Tibial artery (tissue), 4 donors: ENCODE measurements around the gene OSTN.

Experiments
- DNase-seq, 2 donors: peaks; one replicate each; pipeline ENCODE4 v3.0.0-alpha.2; 2019
- H3K27ac ChIP-seq, 2 donors: fragments of 200-600 bp; sonication (generic) in 1 of 2; 1 replicate in 1 of 2; 2 replicates in 1 of 2; pipeline ENCODE4 v1.5.1; 2018 to 2019; ENCODE audit warnings: mild to moderate bottlenecking in 1 of 2
- H3K27me3 ChIP-seq, 2 donors: fragments of 200-600 bp; sonication (generic) in 1 of 2; one replicate each; pipeline versions ENCODE4 v1.5.1 to v1.6.0; 2016 to 2019
- H3K36me3 ChIP-seq, 3 donors: fragments of 200-600 bp; sonication (generic) in 2 of 3; one replicate each; pipeline ENCODE4 v1.5.1; 2016 to 2019; ENCODE audit warnings: mild to moderate bottlenecking in 2 of 3
- H3K4me1 ChIP-seq, 4 donors: fragments of 200-600 bp; sonication (generic) in 2 of 4; 1 replicate in 3 of 4; 2 replicates in 1 of 4; pipeline ENCODE4 v1.5.1; 2016 to 2019
- H3K4me3 ChIP-seq, 2 donors: fragments of 200-600 bp; sonication (generic) in 1 of 2; 1 replicate in 1 of 2; 2 replicates in 1 of 2; pipeline ENCODE4 v1.5.1; 2018 to 2019; ENCODE audit warnings: mild to moderate bottlenecking in 2 of 2
- H3K9me3 ChIP-seq, 3 donors: fragments of 200-600 bp; sonication (generic) in 1 of 3; one replicate each; pipeline ENCODE4 v1.5.1; 2016 to 2019
- CTCF ChIP-seq, 2 experiments: fragments of 200-600 bp in 1 of 2; fragments of 450-650 bp in 1 of 2; IDR thresholded peaks; one replicate each; pipeline ENCODE4 v1.5.1; 2017 to 2019; ENCODE audit warnings: antibody characterized with exemption in 2 of 2, mild to moderate bottlenecking in 1 of 2, moderate library complexity in 1 of 2
- intact Hi-C: fragments of 100-400 bp; cut with DNase I; formaldehyde crosslinking; loops from one replicate; pipeline ENCODE4 v1.15.0; 2023; ENCODE audit warnings: low total_unique reads

OSTN gene

DNA sequence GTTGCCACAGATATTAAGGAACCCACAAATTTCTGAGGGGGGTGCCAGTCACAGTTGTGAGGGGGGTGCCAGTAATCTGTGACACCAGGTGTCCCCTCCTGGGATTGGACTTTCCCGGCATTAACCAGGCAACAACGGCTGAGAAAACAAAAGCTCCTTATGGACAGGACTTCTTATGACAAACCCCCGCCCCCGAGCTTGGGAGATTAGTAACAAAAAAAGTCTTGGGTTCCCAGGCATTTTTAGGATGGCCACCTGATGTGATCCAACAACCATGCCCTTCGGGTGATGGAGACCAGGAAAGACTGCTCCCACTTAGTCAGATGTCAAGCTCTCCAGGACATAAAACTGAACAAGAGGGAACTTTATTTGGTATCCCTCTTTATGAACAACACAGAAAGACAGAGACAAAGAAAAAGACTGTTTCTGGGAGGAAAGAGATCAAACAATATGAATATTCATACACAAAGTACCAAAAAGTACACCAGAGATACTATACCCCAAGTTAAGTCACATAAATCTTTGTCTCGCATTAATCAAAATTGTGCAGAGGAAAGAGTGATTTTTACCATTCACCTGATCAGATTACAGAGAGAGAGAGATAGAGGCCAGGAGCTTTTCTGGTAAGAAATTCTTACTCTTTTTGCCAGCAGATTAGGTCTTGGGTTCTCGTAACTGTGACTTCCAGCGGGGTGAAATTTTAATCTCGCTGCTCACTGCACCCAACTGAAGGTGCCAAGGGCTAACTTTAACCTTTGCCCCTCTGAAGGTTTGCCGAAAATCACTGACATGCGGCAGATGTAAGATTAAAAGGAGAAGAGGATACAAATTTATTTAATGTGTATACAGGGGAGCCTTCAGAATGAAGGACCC is 61.6 kb downstream of the OSTN start:
- Histone ChIP-seq H3K36me3 (no peaks in the 10 kb centered on the region), H3K4me1 (no peaks in the 10 kb centered on the region), H3K9me3 (no peaks in the 10 kb centered on the region), H3K27me3 (no peaks in the 10 kb centered on the region), H3K27ac (no peak overlapping the region), H3K4me3 (no peak overlapping the region)
- no peak for TF ChIP-seq CTCF (IDR thresholded peaks at IDR 0.05)
- intact Hi-C loops = no loop called here
- no peak for DNase-seq

- no peak overlapping the region for H3K27ac ChIP-seq
- H3K9me3 ChIP-seq = no peaks in the 10 kb centered on the region
- no peak for TF ChIP-seq CTCF (IDR thresholded peaks at IDR 0.05)
- DNase-seq = no peak
- H3K27me3 ChIP-seq = no peaks in the 10 kb centered on the region
- no peak overlapping the region for H3K4me3 ChIP-seq
- intact Hi-C loops = no loop called here
- no peaks in the 10 kb centered on the region for H3K36me3 ChIP-seq
- no peaks in the 10 kb centered on the region for H3K4me1 ChIP-seq
Measured at GRCh38 chr3:191261304-191261638, 62.2 kb downstream of the OSTN start.

GRCh38 chr3:191262650-191263049 is 63.6 kb downstream of the OSTN start:
- DNase-seq = no peak
- H3K9me3 ChIP-seq = no peaks in the 10 kb centered on the region
- no peaks in the 10 kb centered on the region for H3K4me1 ChIP-seq
- no peaks in the 10 kb centered on the region for H3K36me3 ChIP-seq
- intact Hi-C loops = no loop called here
- H3K4me3 ChIP-seq = no peak overlapping the region
- no peak overlapping the region for H3K27ac ChIP-seq
- no peaks in the 10 kb centered on the region for H3K27me3 ChIP-seq
- TF ChIP-seq CTCF (IDR thresholded peaks at IDR 0.05) = no peak

GRCh38 chr3:191263365-191263764 is 64.3 kb downstream of the OSTN start:
- Histone ChIP-seq H3K27me3 (no peaks in the 10 kb centered on the region), H3K4me3 (no peak overlapping the region), H3K4me1 (no peaks in the 10 kb centered on the region), H3K9me3 (no peaks in the 10 kb centered on the region), H3K36me3 (no peaks in the 10 kb centered on the region), H3K27ac (no peak overlapping the region)
- no peak for DNase-seq
- intact Hi-C loops = no loop called here
- TF ChIP-seq CTCF (IDR thresholded peaks at IDR 0.05) = no peak

DNA sequence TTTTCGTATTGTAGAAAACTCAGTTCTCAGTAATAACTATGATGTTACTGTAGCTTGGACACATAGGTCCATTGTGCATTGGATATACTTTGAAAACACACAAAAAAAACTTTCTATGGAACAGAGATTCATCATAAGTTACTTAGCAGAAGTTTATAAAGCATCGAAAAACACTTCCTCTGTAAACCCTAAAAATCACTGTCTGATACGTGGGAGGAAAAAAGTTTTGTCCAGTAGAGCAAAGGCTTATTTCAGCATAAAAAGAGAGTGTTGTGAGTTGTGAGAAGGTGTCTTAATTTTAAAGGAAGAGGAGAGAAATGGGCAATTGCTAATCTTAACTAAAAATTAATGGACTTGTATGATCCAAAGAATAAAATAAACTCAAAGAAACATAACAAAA is 64.8 kb downstream of the OSTN start:
- no peak for TF ChIP-seq CTCF (IDR thresholded peaks at IDR 0.05)
- Histone ChIP-seq H3K36me3 (no peaks in the 10 kb centered on the region), H3K4me1 (no peaks in the 10 kb centered on the region), H3K27me3 (no peaks in the 10 kb centered on the region), H3K4me3 (no peak overlapping the region), H3K9me3 (no peaks in the 10 kb centered on the region), H3K27ac (no peak overlapping the region)
- intact Hi-C loops = no loop called here
- no peak for DNase-seq
